ENCODE measurements around the gene EIF4B. TPM values are rescaled to one million over a fixed set of nuclear protein-coding genes. Genes with fewer than 3 reads are reported as not detected.

The EIF4B gene
- total and polyA plus RNA-seq, 2 of the 8 experiments (the other 6 are each of a cell fraction or from before 2014, with no cell fraction given) = 269 to 816 TPM

DNA sequence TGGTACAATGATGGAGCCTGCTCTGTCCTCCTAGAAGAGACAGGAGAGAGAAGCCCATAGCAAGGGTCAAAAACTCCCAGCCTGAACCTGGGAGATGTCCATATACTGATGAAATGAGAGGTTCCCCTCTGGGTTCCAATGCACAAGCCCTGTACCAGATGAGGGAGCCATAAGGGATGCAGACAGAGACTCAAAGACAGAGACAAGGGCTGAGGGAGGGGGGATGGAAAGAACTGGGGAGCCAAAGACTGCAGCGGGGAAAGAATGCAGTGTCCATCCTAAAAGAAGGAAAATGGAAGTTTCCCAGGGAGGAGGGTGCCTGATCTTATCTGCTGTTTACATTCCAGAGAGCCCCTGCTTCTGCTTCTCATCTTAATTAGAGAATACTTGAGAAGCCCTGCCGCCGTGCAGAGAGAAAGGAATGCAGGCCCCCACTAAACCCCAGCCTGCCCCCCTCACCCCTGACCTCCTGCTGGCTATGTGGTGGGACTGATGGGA, 29.6 kb upstream of the EIF4B start:
- FAIRE-seq = no peak
- ChIA-PET CTCF (ENCODE audit: partially characterized antibody) (interaction anchor here (0.5 to 21.2 kb wide), 7 partner anchors 13 to 1966 kb away, joined by 3 to 1250 read pairs (median 7); partner anchors contain the start of gene KRT8), POLR2A (ENCODE audit: partially characterized antibody) (interaction anchor here (0.6 to 4.8 kb wide), 2 partner anchors 69 to 73 kb away, joined by 3 to 47 read pairs; partner anchors contain the start of gene KRT8)
- H3K9me3 ChIP-seq (ENCODE audit: insufficient read depth in 2 of 2, low read depth in 1 of 2, low read length in 1 of 2) = no peaks in the 10 kb centered on the region
- H4K20me1 ChIP-seq (replicated peaks in 1 of 2; ENCODE audit: control insufficient read depth in 1 of 2, insufficient read depth in 2 of 2, low read length in 2 of 2) = no peaks in the 10 kb centered on the region
- no peak for TF ChIP-seq SP2 (IDR thresholded peaks at IDR 0.05; ENCODE audit: low read length)
- TF ChIP-seq RXRA (IDR thresholded peaks at IDR 0.05; ENCODE audit: insufficient read depth, low read depth, low read length) = no peak
- no peak for TF ChIP-seq SAP30 (IDR thresholded peaks at IDR 0.05; ENCODE audit: insufficient read depth, insufficient replicate concordance, low read length)
- no peak for TF ChIP-seq POLR2AphosphoS5 (IDR thresholded peaks at IDR 0.05; ENCODE audit: low read depth, low read length)
- TF ChIP-seq POU5F1 (IDR thresholded peaks at IDR 0.05; ENCODE audit: low read depth, low read length) = no peak
- TF ChIP-seq HDAC6 (IDR thresholded peaks at IDR 0.05; ENCODE audit: low read depth, low read length) = no peak
- TF ChIP-seq, protein P1, sequence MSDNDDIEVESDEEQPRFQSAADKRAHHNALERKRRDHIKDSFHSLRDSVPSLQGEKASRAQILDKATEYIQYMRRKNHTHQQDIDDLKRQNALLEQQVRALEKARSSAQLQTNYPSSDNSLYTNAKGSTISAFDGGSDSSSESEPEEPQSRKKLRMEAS (IDR thresholded peaks at IDR 0.05) = no peak
- no peak for TF ChIP-seq POLR2A (IDR thresholded peaks at IDR 0.05; ENCODE audit: control extremely low read depth in 1 of 2, low read depth in 2 of 2, low read length in 2 of 2)
- TF ChIP-seq SIX5 (IDR thresholded peaks at IDR 0.05; ENCODE audit: low read depth, low read length) = no peak
- no peak for TF ChIP-seq SIRT6 (IDR thresholded peaks at IDR 0.05; ENCODE audit: low read length)
- H2BK20ac ChIP-seq (ENCODE audit: low read length) = no peak overlapping the region
- H4K91ac ChIP-seq (replicated peaks; ENCODE audit: insufficient read length, low read length) = no peak overlapping the region
- H3K4ac ChIP-seq (replicated peaks; ENCODE audit: insufficient read length, low read depth, low read length) = no peak overlapping the region
- H2BK120ac ChIP-seq (replicated peaks; ENCODE audit: low read depth, low read length) = no peak overlapping the region
- H3K4me1 ChIP-seq (replicated peaks in 1 of 4; ENCODE audit: control insufficient read depth in 3 of 4, insufficient read depth in 4 of 4, low read length in 3 of 4) = peaks cover under 1 to 15% (median 3%) of the 10 kb centered on the region in 4 experiments; a peak in 6 of 7 replicates
- H2AK5ac ChIP-seq (ENCODE audit: low read depth, low read length) = no peak overlapping the region
- no peak overlapping the region for H4K5ac ChIP-seq (ENCODE audit: insufficient read length, low read depth, low read length)
- H2BK12ac ChIP-seq (ENCODE audit: low read depth, low read length) = 0 out of 2 replicates have a peak overlapping the region, but pooled peaks have one; percentile 45
- H2BK5ac ChIP-seq (ENCODE audit: low read depth, low read length) = no peak overlapping the region
- no peaks in the 10 kb centered on the region for H3K36me3 ChIP-seq (ENCODE audit: control insufficient read depth in 2 of 4, insufficient read depth in 4 of 4, low read length in 3 of 4)
- DNase-seq (ENCODE audit: low read depth in 1 of 2, low spot score in 2 of 2) = no peak
- peaks cover 3% of the 10 kb centered on the region; the same call in 1 of the 2 replicates for H3K23me2 ChIP-seq (ENCODE audit: low read depth, low read length)
- no peak overlapping the region for H3K27ac ChIP-seq (ENCODE audit: low read depth, low read length)
- H3K4me3 ChIP-seq (ENCODE audit: extremely low read depth in 1 of 4, insufficient read depth in 2 of 4, low read depth in 3 of 4, low read length in 4 of 4) = no peak overlapping the region
- H3K14ac ChIP-seq (ENCODE audit: insufficient read length) = no peak overlapping the region
- no peak overlapping the region for H3K4me2 ChIP-seq (ENCODE audit: insufficient read depth in 1 of 2, low read depth in 2 of 2, low read length in 2 of 2)
- no peaks in the 10 kb centered on the region for H3K27me3 ChIP-seq (replicated peaks in 1 of 4; ENCODE audit: control insufficient read depth in 3 of 4, extremely low read depth in 1 of 4, insufficient read depth in 3 of 4, low read length in 3 of 4)
- 80% methylated on average over 3 of the region's 3 CpGs; no CpG with 5 or more reads in 1 of the 2 experiments for WGBS, 2 experiments (ENCODE audit: extremely low coverage in 1 of 2, insufficient coverage in 1 of 2, insufficient read length in 1 of 2, insufficient replicate concordance in 2 of 2, low coverage in 1 of 2, low lambda C conversion rate in 2 of 2, missing lambda C conversion rate in 1 of 2)
- no peak overlapping the region for H3K23ac ChIP-seq (ENCODE audit: insufficient read length)
- no peaks in the 10 kb centered on the region for H3K79me1 ChIP-seq (ENCODE audit: low read depth, low read length)
- no peak overlapping the region for H3K56ac ChIP-seq (replicated peaks; ENCODE audit: insufficient read length, low read depth, low read length)
- no peaks in the 10 kb centered on the region for H3K79me2 ChIP-seq (ENCODE audit: control insufficient read depth in 1 of 2, insufficient read depth in 2 of 2, low read length in 2 of 2)
- no peak overlapping the region for H3K18ac ChIP-seq (ENCODE audit: extremely low read depth, low read length)
- H3K9ac ChIP-seq (replicated peaks in 1 of 4; ENCODE audit: extremely low read depth in 1 of 4, low read depth in 3 of 4, low read length in 3 of 4) = no peak overlapping the region
- H4K8ac ChIP-seq (ENCODE audit: extremely low read depth, insufficient read depth, low read length) = no peak overlapping the region
- H2BK15ac ChIP-seq (ENCODE audit: low read length) = 0 out of 2 replicates have a peak overlapping the region, but pooled peaks have one; percentile 36
- no peak overlapping the region for H2AFZ ChIP-seq (ENCODE audit: low read length)
